ENCODE measurements around the gene TRIM49B. TPM values are rescaled to one million over a fixed set of nuclear protein-coding genes. Genes with fewer than 3 reads are reported as not detected.
"Not testable (repeated sequence)": the region's sequence is repeated elsewhere in the genome, so short reads cannot be mapped to it uniquely, and the experiment has no call there.

Gene TRIM49B, protein sequence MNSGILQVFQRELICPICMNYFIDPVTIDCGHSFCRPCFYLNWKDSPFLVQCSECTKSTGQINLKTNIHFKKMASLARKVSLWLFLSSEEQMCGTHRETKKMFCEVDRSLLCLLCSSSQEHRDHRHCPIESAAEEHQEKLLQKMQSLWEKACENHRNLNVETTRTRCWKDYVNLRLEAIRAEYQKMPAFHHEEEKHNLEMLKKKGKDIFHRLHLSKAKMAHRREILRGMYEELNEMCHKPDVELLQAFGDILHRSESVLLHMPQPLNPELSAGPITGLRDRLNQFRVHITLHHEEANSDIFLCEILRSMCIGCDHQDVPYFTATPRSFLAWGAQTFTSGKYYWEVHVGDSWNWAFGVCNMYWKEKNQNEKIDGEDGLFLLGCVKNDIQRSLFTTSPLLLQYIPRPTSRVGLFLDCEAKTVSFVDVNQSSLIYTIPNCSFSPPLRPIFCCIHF
- total RNA-seq: not detected
- not detected for polyA plus RNA-seq
- total RNA-seq: not detected

DNA sequence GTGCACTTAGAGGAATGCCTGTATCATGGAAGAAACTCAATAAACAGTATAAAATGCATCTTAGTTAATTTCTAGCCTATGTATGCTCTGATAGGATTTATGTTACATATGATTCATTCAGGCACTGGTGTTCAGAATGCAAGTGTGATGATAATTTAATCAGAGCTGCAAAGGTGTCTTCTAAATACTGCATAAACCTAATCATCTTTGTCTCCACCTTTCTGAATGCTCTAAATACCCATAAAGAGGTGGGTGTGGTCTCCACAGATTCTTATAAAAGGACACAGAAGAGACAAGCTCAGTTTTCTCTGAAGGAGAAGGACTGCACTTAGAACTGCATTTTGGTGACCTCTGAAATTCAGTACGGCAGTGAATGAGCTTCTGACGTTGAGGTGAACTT, at the start of gene TRIM49B:
TRIM49B (plus strand) TSS at position 301 of the 400 bp plus-strand sequence. CDS start 2,777 bp downstream, outside the sequence.
- POLR2A ChIA-PET; H3K27ac Mint-ChIP-seq; H3K4me1 ChIP-seq (ENCODE audit: control insufficient read depth in 2 of 2, insufficient read depth in 2 of 2, low read length in 2 of 2): not testable (repeated sequence)

DNA sequence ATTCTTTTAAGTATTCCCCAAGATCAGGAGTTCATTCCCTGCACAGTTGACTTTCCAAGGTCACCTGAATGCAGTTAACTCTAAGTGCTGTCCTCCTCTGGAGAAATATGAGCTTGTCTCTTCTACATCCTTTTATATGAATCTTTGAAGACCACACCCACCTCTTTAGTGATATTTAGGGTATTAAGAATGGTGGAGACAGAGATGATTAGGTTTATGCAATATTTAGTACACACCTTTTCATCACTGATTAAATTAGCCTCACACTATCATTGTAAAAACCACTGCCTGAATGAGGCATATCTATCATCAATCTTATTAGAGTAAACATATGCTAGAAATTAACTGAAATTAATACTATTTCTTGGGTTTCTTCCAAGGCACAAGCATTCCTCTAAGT, 44.8 kb upstream of the TRIM49B start, which contains the start of gene TRIM51G:
TRIM51G (minus strand) TSS at position 101 of the 400 bp plus-strand sequence. CDS start 2,190 bp downstream, outside the sequence.
- POLR2A ChIA-PET; H3K27me3 Mint-ChIP-seq; ATAC-seq; H3K27me3 ChIP-seq (ENCODE audit: control insufficient read depth in 2 of 2, insufficient read depth in 2 of 2, low read length in 2 of 2); H3K27ac Mint-ChIP-seq; H3K9me3 Mint-ChIP-seq; H3K27ac ChIP-seq (ENCODE audit: low read depth, low read length); DNase-seq; H3K4me3 Mint-ChIP-seq; H3K4me3 ChIP-seq (ENCODE audit: low read length); CTCF ChIA-PET; intact Hi-C loops (cut with micrococcal nuclease); H3K4me1 ChIP-seq (ENCODE audit: control insufficient read depth in 2 of 2, insufficient read depth in 2 of 2, low read length in 2 of 2); H3K36me3 Mint-ChIP-seq; H3K4me1 Mint-ChIP-seq; H3K9me3 ChIP-seq (ENCODE audit: control insufficient read depth in 2 of 3, low read length in 3 of 3); H3K36me3 ChIP-seq (ENCODE audit: control insufficient read depth in 2 of 3, insufficient read depth in 3 of 3, low read length in 3 of 3): not testable (repeated sequence)

More for the DNA sequence above, at the start of gene TRIM49B:
- intact Hi-C loops (cut with micrococcal nuclease); DNase-seq; H3K4me1 Mint-ChIP-seq; H3K27me3 ChIP-seq (ENCODE audit: control insufficient read depth in 2 of 2, insufficient read depth in 2 of 2, low read length in 2 of 2); H3K27me3 Mint-ChIP-seq; H3K9me3 Mint-ChIP-seq; H3K36me3 ChIP-seq (ENCODE audit: control insufficient read depth in 2 of 3, insufficient read depth in 3 of 3, low read length in 3 of 3); H3K27ac ChIP-seq (ENCODE audit: low read depth, low read length); H3K4me3 Mint-ChIP-seq; H3K36me3 Mint-ChIP-seq; CTCF ChIA-PET; ATAC-seq; H3K9me3 ChIP-seq (ENCODE audit: control insufficient read depth in 2 of 3, low read length in 3 of 3); H3K4me3 ChIP-seq (ENCODE audit: low read length): not testable (repeated sequence)

DNA sequence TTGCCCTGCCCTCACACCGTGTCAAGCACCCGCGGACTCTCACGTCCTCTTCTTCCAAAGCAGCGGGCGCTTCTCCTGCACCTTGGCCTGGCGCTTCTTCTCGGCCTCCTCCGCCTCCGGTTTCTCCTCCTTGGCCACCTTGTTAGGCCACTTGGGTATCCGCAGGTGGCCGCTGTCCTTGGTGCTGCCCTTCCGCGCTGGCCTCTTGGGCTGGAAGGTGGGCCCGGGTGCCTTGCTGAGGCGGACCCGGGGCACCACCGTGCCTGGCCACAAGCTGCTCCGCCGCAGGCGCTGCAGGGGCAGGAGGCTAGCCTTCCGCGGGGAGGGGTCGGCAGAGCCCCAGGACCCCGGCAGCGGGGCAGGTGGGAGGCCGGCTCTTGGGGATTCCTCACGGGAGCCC, 19.6 kb downstream of the TRIM49B start:
- H3K27me3 ChIP-seq (ENCODE audit: control insufficient read depth in 2 of 2, insufficient read depth in 2 of 2, low read length in 2 of 2); H3K4me3 Mint-ChIP-seq; H3K4me3 ChIP-seq (ENCODE audit: low read length); H3K27ac ChIP-seq (ENCODE audit: low read depth, low read length); intact Hi-C loops (cut with micrococcal nuclease); CTCF ChIA-PET; H3K27ac Mint-ChIP-seq; POLR2A ChIA-PET; H3K27me3 Mint-ChIP-seq; H3K4me1 Mint-ChIP-seq; DNase-seq; H3K36me3 Mint-ChIP-seq; H3K4me1 ChIP-seq (ENCODE audit: control insufficient read depth in 2 of 2, insufficient read depth in 2 of 2, low read length in 2 of 2); ATAC-seq; H3K36me3 ChIP-seq (ENCODE audit: control insufficient read depth in 2 of 3, insufficient read depth in 3 of 3, low read length in 3 of 3); H3K9me3 ChIP-seq (ENCODE audit: control insufficient read depth in 2 of 3, low read length in 3 of 3): not testable (repeated sequence)
- H3K9me3 Mint-ChIP-seq: peaks cover 0 to 20% (median 4%) of the 10 kb centered on the region in 11 donors

DNA sequence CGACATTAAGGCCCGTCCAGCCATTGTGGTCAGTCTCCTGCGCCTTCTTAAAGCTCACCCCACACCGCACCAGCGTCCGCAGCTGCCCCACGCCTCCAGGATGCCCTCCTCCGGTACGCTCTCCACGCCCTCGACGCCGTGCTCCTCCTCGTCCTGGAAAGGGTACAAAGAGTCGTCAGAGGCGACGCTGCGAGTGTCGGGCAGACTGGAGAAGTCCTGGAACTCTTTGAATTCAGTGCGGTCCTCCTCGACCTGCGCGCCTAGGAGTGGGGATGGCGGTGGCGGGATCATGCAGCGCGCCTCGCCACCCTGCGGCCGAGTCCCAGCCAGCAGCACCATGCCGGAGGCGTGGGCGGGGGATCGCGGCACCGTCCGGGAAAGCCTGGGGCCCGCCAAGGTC, 21.2 kb downstream of the TRIM49B start:
- CTCF ChIA-PET; POLR2A ChIA-PET; H3K4me3 Mint-ChIP-seq; H3K27me3 ChIP-seq (ENCODE audit: control insufficient read depth in 2 of 2, insufficient read depth in 2 of 2, low read length in 2 of 2); H3K4me1 Mint-ChIP-seq; H3K36me3 ChIP-seq (ENCODE audit: control insufficient read depth in 2 of 3, insufficient read depth in 3 of 3, low read length in 3 of 3); intact Hi-C loops (cut with micrococcal nuclease); H3K27me3 Mint-ChIP-seq; DNase-seq; H3K9me3 ChIP-seq (ENCODE audit: control insufficient read depth in 2 of 3, low read length in 3 of 3); H3K4me3 ChIP-seq (ENCODE audit: low read length); H3K4me1 ChIP-seq (ENCODE audit: control insufficient read depth in 2 of 2, insufficient read depth in 2 of 2, low read length in 2 of 2); ATAC-seq; H3K27ac ChIP-seq (ENCODE audit: low read depth, low read length); H3K36me3 Mint-ChIP-seq; H3K27ac Mint-ChIP-seq: not testable (repeated sequence)
- peaks cover 0 to 16% (median 4%) of the 10 kb centered on the region in 11 donors for H3K9me3 Mint-ChIP-seq

DNA sequence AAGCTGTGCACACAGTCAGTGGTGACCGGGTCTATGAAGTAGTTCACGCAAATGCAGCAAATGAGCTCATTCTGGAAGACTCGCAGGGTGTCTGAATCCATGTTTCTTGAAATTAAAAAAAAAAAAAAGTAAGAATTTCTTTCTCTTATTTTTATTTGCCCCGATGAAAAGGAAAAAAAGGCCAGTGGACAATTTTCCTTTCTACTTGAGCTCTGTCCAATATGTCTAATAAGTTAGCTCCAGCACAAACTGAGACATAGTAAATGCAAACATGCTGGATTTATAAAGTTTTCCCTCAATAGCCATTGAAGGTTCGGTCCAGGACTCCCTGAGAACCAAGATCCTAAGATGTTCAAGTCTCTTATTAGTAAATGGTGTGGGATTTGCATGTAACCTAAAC, 30.4 kb downstream of the TRIM49B start, which contains the start of gene TRIM64C:
TRIM64C (minus strand) TSS at position 101 of the 400 bp plus-strand sequence; CDS start at position 101, 0 bp downstream.
- CTCF ChIA-PET, H3K4me3 Mint-ChIP-seq, POLR2A ChIA-PET: not testable (repeated sequence)

DNA sequence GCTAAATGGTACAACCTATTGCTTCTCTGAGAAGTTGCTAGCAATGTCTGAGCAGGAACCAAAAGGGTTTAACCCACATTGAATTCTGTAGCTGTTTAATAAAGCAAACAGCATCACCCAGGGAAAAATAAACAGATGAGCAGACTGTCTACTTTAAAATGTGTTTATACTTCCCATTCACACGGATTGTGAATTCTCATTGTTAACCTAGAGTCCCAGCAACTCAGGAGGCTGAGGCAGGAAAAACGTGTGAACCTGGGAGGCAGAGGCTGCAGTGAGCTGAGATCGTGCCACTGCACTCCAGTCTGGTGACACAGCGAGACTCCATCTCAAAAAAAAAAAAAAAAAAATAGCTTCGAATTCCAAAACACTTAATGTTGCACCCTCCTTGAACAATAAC, 41.3 kb downstream of the TRIM49B start:
- H3K4me3 Mint-ChIP-seq; H3K4me1 ChIP-seq (ENCODE audit: control insufficient read depth in 2 of 2, insufficient read depth in 2 of 2, low read length in 2 of 2); H3K36me3 ChIP-seq (ENCODE audit: control insufficient read depth in 2 of 3, insufficient read depth in 3 of 3, low read length in 3 of 3); H3K27ac ChIP-seq (ENCODE audit: low read depth, low read length); CTCF ChIA-PET; H3K27me3 ChIP-seq (ENCODE audit: control insufficient read depth in 2 of 2, insufficient read depth in 2 of 2, low read length in 2 of 2); H3K4me3 ChIP-seq (ENCODE audit: low read length); POLR2A ChIA-PET; H3K9me3 ChIP-seq (ENCODE audit: control insufficient read depth in 2 of 3, low read length in 3 of 3); H3K27ac Mint-ChIP-seq; H3K36me3 Mint-ChIP-seq; DNase-seq; H3K4me1 Mint-ChIP-seq; ATAC-seq: not testable (repeated sequence)
- intact Hi-C loops (cut with micrococcal nuclease): loop anchor here in 1 of 2 donors (10.0 kb wide), 1 partner anchor 65 kb away; no protein-coding TSS in a partner anchor
- Mint-ChIP-seq H3K9me3 (peaks cover 0 to 12% (median 0%) of the 10 kb centered on the region in 11 donors), H3K27me3 (peaks cover 0 to 15% (median 0%) of the 10 kb centered on the region in 5 donors)

More for the DNA sequence above, 30.4 kb downstream of the TRIM49B start, which contains the start of gene TRIM64C:
- H3K27me3 ChIP-seq (ENCODE audit: control insufficient read depth in 2 of 2, insufficient read depth in 2 of 2, low read length in 2 of 2); H3K27ac ChIP-seq (ENCODE audit: low read depth, low read length); H3K4me1 ChIP-seq (ENCODE audit: control insufficient read depth in 2 of 2, insufficient read depth in 2 of 2, low read length in 2 of 2); H3K27me3 Mint-ChIP-seq; ATAC-seq; H3K27ac Mint-ChIP-seq; H3K36me3 ChIP-seq (ENCODE audit: control insufficient read depth in 2 of 3, insufficient read depth in 3 of 3, low read length in 3 of 3); H3K9me3 Mint-ChIP-seq; H3K4me1 Mint-ChIP-seq; H3K9me3 ChIP-seq (ENCODE audit: control insufficient read depth in 2 of 3, low read length in 3 of 3); H3K4me3 ChIP-seq (ENCODE audit: low read length); DNase-seq; H3K36me3 Mint-ChIP-seq; intact Hi-C loops (cut with micrococcal nuclease): not testable (repeated sequence)
